ENCODE measurements around the gene SPO11.

DNA sequence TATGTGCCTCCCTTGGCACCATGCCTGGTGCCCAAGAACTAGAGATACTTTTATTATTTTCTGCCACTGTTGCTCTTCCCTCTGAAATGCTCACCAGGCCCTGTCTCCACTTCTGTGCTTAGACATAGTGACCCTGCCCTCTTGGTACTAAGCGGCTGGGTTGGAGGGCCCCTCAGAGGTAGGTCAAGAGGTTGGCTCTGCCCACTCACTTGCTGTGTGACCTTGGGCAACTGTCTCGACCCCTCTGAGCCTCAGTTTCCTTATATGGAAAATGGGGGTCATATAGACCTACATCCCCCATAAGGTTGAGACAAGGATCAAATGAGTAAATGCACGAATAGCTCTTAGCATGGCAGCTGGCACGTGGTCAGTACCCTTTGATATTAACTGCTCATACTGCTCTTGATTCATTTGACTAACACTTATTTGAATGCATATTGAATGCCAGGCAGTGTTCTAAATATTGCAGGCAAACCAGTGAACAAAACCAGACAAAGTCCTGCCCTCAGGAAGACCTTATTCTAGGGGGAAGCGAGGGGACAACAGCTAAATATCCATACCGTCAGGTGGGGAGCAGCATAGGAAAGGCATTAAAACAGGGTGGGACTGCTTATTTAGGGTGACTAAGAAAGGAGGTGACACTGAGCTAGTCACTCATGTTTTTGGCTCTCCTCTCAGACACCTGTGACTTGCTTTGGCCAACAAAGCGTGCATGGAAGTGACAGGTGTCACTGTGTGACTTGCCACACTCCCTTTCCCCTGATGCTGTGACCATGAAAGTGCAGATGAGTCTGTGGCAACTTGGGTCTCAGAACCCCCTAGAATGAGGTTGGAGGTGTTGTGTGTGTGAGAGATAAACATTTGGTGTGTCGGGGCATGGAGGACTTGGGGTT lies 14.3 kb upstream of the SPO11 start:
- TF ChIP-seq FOXP2 (optimal IDR thresholded peaks at IDR 0.05; ENCODE audit: control extremely low read depth, extremely low read length, insufficient read depth) (no peak), POLR2AphosphoS5 (IDR thresholded peaks at IDR 0.05; ENCODE audit: borderline replicate concordance, low read depth, low read length) (no peak), EZH2 (IDR thresholded peaks at IDR 0.05) (no peak)
